DND-41 (cell line): Measurements from ENCODE around the gene AP2A1.
"Not testable (repeated sequence)": the region's sequence is repeated elsewhere in the genome, so short reads cannot be mapped to it uniquely, and the experiment has no call there.

Experiments
- EZH2 ChIP-seq: IDR thresholded peaks from 3 replicates; pipeline ENCODE4 v1.6.1; 2012; ENCODE audit warnings: borderline replicate concordance, low read depth, mild to moderate bottlenecking, moderate library complexity, low read length, inconsistent platforms; ENCODE audit not compliant: severe bottlenecking
- TF ChIP-seq, protein P1 (sequence below): IDR thresholded peaks from 2 replicates; pipeline ENCODE4 v1.5.1; 2012; ENCODE audit warnings: borderline replicate concordance, low read length, moderate library complexity, mild to moderate bottlenecking; ENCODE audit not compliant: poor library complexity, severe bottlenecking; ENCODE audit errors: extremely low read depth

DNA sequence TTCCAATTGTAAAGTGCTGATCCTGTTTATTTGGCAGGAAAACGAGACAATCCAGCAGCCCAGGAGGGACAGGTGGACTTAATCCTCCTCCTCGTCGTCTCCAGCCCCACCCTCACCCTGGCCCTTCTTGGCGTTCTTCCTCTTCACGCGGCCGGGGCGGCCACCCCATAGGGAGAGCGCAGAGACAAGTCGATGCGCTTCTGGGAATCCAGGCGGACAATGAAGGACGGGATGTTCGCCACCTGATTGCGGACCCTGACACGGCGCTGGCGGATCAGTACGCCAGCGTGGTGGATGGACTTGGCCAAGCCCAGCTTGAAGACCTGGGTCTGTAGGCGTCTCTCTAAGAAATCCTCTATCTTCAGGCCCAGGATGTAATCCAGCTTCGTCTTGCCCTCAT lies 47.4 kb upstream of the AP2A1 start:
- TF ChIP-seq EZH2 = not testable (repeated sequence)
- TF ChIP-seq, protein P1, sequence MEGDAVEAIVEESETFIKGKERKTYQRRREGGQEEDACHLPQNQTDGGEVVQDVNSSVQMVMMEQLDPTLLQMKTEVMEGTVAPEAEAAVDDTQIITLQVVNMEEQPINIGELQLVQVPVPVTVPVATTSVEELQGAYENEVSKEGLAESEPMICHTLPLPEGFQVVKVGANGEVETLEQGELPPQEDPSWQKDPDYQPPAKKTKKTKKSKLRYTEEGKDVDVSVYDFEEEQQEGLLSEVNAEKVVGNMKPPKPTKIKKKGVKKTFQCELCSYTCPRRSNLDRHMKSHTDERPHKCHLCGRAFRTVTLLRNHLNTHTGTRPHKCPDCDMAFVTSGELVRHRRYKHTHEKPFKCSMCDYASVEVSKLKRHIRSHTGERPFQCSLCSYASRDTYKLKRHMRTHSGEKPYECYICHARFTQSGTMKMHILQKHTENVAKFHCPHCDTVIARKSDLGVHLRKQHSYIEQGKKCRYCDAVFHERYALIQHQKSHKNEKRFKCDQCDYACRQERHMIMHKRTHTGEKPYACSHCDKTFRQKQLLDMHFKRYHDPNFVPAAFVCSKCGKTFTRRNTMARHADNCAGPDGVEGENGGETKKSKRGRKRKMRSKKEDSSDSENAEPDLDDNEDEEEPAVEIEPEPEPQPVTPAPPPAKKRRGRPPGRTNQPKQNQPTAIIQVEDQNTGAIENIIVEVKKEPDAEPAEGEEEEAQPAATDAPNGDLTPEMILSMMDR = not testable (repeated sequence)
